WERI-Rb-1 (cell line): ENCODE results near the gene ITFG1.

Source experiments
- DNase-seq: peaks from one replicate; pipeline ENCODE4 v3.0.0-alpha.2; 2020
- H3K27ac ChIP-seq: fragments of 250-450 bp; sonication (Bioruptor Pico); 2 replicates; pipeline ENCODE4 v1.5.1; 2020; ENCODE audit warnings: mild to moderate bottlenecking, moderate library complexity
- H3K27me3 ChIP-seq: fragments of 250-450 bp; sonication (Bioruptor Pico); 2 replicates; pipeline ENCODE4 v1.5.1; 2021; ENCODE audit warnings: mild to moderate bottlenecking, low read depth, moderate library complexity; ENCODE audit not compliant: insufficient read depth, severe bottlenecking
- H3K36me3 ChIP-seq: fragments of 250-450 bp; sonication (Bioruptor Pico); 2 replicates; pipeline ENCODE4 v1.5.1; 2020; ENCODE audit warnings: mild to moderate bottlenecking, moderate library complexity
- H3K4me3 ChIP-seq: 2 replicates; pipeline ENCODE4 v1.5.1; 2011; ENCODE audit warnings: low read depth, mild to moderate bottlenecking, control low read depth, low read length
- H3K9me3 ChIP-seq: fragments of 250-450 bp; sonication (Bioruptor Pico); 2 replicates; pipeline ENCODE4 v1.5.1; 2021; ENCODE audit warnings: mild to moderate bottlenecking, moderate library complexity; ENCODE audit not compliant: severe bottlenecking
- TF ChIP-seq, protein P1 (sequence below): IDR thresholded peaks from 2 replicates; pipeline ENCODE4 v1.5.1; 2011; ENCODE audit warnings: low read depth, mild to moderate bottlenecking, control low read depth, inconsistent platforms, low read length

Gene ITFG1

DNA sequence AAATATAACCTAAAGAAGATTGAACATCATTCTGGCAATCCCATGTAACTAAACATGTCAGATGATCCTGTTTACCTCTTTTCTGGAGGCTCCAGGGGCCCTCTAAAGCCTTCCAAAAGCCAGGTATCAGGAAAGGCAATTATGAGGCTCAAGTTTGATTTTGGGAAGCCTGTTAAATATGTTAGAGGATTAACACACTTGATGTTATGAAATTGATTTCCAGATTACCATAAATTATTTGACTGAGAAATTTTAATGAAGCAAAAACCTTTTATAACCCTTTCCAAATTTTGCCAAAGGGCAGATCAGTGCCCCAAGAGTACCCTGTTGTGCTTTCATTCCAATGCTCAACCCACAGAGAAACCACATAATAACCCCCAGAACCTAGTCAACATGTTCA, 29.6 kb upstream of the ITFG1 start:
- Histone ChIP-seq H3K27me3 (no peaks in the 10 kb centered on the region), H3K36me3 (no peaks in the 10 kb centered on the region), H3K4me3 (no peak overlapping the region), H3K27ac (no peak overlapping the region), H3K9me3 (no peaks in the 10 kb centered on the region)
- TF ChIP-seq, protein P1, sequence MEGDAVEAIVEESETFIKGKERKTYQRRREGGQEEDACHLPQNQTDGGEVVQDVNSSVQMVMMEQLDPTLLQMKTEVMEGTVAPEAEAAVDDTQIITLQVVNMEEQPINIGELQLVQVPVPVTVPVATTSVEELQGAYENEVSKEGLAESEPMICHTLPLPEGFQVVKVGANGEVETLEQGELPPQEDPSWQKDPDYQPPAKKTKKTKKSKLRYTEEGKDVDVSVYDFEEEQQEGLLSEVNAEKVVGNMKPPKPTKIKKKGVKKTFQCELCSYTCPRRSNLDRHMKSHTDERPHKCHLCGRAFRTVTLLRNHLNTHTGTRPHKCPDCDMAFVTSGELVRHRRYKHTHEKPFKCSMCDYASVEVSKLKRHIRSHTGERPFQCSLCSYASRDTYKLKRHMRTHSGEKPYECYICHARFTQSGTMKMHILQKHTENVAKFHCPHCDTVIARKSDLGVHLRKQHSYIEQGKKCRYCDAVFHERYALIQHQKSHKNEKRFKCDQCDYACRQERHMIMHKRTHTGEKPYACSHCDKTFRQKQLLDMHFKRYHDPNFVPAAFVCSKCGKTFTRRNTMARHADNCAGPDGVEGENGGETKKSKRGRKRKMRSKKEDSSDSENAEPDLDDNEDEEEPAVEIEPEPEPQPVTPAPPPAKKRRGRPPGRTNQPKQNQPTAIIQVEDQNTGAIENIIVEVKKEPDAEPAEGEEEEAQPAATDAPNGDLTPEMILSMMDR, result no peak
- DNase-seq, result no peak

DNA sequence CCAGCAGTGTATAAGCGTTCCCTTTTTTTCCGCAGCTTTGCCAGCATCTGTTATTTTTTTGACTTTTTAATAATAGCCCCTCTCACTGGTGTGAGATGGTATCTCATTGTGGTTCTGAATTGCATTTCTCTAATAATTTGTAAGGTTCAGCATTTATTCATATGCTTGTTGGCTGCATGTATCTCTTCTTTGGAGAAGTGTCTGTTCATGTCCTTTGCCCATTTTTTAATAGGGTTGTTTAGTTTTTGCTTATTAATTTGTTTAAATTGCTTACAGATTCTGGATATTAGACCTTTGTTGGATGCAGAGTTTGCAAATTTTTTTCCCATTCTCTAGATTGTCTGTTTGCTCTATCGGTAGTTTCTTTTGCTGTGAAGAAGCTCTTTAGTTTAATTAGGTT, 27.2 kb upstream of the ITFG1 start:
- DNase-seq, result no peak
- Histone ChIP-seq H3K36me3 (no peaks in the 10 kb centered on the region), H3K27me3 (no peaks in the 10 kb centered on the region), H3K27ac (no peak overlapping the region), H3K4me3 (no peak overlapping the region), H3K9me3 (no peaks in the 10 kb centered on the region)
- TF ChIP-seq, protein P1, result no peak

DNA sequence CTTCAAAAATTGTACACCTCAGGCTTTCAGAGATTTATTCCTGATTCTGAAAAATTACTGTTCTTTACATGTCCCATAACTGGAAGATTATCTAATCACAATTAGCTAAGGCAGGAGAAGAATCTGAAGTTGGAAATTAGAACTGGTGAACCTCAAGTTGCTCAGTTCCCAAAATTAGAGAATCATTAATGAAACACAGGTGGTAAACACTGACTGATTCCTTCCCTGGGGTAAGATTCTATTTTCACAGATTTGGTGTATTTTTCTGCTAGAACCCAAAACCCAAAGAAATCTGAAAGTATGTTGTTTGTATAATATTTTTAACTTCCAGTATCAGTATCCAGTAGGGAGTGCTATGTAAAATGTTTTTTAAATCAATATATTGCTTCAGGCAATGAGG, 26.0 kb upstream of the ITFG1 start:
- no peak for DNase-seq
- H3K4me3 ChIP-seq, result no peak overlapping the region
- H3K9me3 ChIP-seq, result no peaks in the 10 kb centered on the region
- no peaks in the 10 kb centered on the region for H3K27me3 ChIP-seq
- TF ChIP-seq, protein P1, result no peak
- no peaks in the 10 kb centered on the region for H3K36me3 ChIP-seq
- no peak overlapping the region for H3K27ac ChIP-seq

DNA sequence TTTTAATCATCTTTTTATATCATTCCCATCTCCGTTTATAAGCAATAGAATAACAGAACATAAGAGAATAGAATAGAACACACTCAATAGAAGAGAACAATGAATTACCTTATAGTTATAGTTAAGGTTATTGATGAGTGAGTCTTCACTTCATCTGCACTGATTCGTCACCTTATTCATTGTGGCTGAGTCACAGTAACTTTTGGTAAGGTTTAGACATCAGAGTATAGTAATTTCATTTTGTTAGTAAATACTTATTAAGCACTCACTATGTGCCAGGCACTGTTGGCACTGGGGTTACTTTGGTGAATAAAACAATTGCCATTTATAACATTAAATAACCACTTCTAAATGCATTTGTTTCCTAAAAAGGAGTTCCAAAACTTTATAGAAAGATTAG, 22.8 kb upstream of the ITFG1 start:
- Histone ChIP-seq H3K4me3 (no peak overlapping the region), H3K9me3 (no peaks in the 10 kb centered on the region), H3K27ac (no peak overlapping the region), H3K27me3 (no peaks in the 10 kb centered on the region), H3K36me3 (no peaks in the 10 kb centered on the region)
- no peak for DNase-seq
- TF ChIP-seq, protein P1, result no peak

DNA sequence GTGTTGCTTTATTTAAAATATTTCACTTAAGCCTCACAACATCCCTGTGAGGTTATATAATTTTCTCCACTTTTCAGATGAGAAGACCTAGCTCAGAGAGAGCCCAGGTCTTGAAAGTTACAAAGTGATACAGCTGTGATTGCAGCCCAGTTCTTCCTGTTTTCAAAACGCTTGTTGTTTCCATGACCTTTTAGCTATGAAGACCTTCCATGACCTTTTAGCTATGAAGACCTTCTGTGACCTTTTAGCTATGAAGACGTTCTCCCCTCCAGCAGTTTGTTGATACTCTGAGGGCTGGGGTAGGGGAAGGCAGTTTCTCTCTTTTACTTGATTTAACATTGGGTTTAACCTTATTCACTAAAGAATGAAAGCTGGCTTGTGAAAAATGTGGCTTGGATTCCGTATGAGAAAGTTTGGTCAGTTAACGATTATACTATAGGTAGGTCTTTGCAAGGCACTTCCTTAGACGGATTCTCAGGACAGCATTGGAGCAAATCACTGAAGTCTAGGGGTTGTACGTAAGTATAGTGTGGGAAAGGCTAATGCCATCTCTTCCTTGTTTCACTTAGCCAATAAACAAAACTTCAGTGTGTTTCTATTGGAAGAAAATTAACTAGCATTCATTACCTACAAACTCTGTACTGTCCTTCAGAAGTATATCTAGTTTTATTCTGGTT, 21.0 kb upstream of the ITFG1 start:
- Histone ChIP-seq H3K36me3 (no peaks in the 10 kb centered on the region), H3K4me3 (no peak overlapping the region), H3K27me3 (no peaks in the 10 kb centered on the region), H3K9me3 (no peaks in the 10 kb centered on the region), H3K27ac (no peak overlapping the region)
- TF ChIP-seq, protein P1, result no peak
- no peak for DNase-seq

DNA sequence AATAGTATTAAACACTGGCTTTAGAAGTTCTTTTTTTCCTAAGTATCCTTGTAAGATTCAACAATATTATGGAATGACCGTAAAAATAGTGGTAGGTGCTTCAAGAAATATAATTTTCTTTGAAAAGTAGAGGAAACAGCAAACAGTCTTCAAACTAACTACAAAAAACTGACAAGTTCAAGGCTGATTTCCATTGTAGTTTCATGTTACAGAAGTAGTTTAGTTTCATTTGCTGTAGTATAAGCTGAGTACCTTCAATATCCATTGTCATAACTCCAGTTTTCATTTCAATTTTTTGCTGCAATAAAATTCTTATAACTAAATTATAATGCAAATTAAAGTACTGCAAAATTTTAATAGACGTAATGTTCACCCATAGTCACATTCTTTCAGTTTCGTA, 19.5 kb upstream of the ITFG1 start:
- DNase-seq, result no peak
- H3K9me3 ChIP-seq, result no peaks in the 10 kb centered on the region
- H3K27ac ChIP-seq, result no peak overlapping the region
- H3K27me3 ChIP-seq, result no peaks in the 10 kb centered on the region
- no peaks in the 10 kb centered on the region for H3K36me3 ChIP-seq
- TF ChIP-seq, protein P1, result no peak
- no peak overlapping the region for H3K4me3 ChIP-seq
